ENCODE data around the gene GPR132. TPM values are rescaled to one million over a fixed set of nuclear protein-coding genes. Genes with fewer than 3 reads are reported as not detected.
A peak's percentile ranks its signal among the peaks of the same experiment; 100 is the strongest.

GPR132 gene
- total and polyA plus RNA-seq, 9 of the 15 experiments (the other 6 are each of a cell fraction or from before 2014, with no cell fraction given), result 0.01 to 1.1 (median 0.25) TPM; not detected in 1

- intact Hi-C loops (cut with micrococcal nuclease) (no loop called here), in situ Hi-C loops (cut with MboI) (no loop called here)
- no peak overlapping the region for H2AFZ ChIP-seq (ENCODE audit: low read depth, low read length)
- H3K27me3 ChIP-seq (ENCODE audit: control insufficient read depth in 2 of 2, insufficient read depth in 2 of 2, low read length in 2 of 2), result no peaks in the 10 kb centered on the region
- no peak overlapping the region for H3K27ac ChIP-seq (ENCODE audit: extremely low read depth, low read depth, low read length)
- TF ChIP-seq MTA2 (IDR thresholded peaks at IDR 0.05; ENCODE audit: low read depth), result no peak
- TF ChIP-seq SRSF1 (IDR thresholded peaks at IDR 0.05; ENCODE audit: low read depth, low read length), result no peak
- TF ChIP-seq NFE2L1 (tag; IDR thresholded peaks at IDR 0.05; ENCODE audit: borderline replicate concordance, low read depth), result no peak
- TF ChIP-seq NKRF (IDR thresholded peaks at IDR 0.05; ENCODE audit: borderline replicate concordance), result no peak
- TF ChIP-seq USF2 (CRISPR knock-in tag; IDR thresholded peaks at IDR 0.05), result peak; percentile 45
- peak; percentile 67 for TF ChIP-seq BHLHE40 (IDR thresholded peaks at IDR 0.05; ENCODE audit: low read length)
- TF ChIP-seq TFE3 (CRISPR knock-in tag; IDR thresholded peaks at IDR 0.05), result 0 out of 2 replicates have a peak, but pooled peaks have one; percentile 17
- no peak for TF ChIP-seq STAT6 (CRISPR knock-in tag; IDR thresholded peaks at IDR 0.05)
- TF ChIP-seq USF1 (CRISPR knock-in tag; IDR thresholded peaks at IDR 0.05), result peak; percentile 40; the same call in 1 of the 2 replicates
- WGBS (ENCODE audit: insufficient coverage, low coverage, missing lambda C conversion rate), result 44% methylated on average over 6 of the region's 18 CpGs
- DNase-seq (ENCODE audit: extremely low read depth in 1 of 4, low spot score in 3 of 4), result no peak
- H3K4me1 ChIP-seq (replicated peaks in 1 of 2; ENCODE audit: control insufficient read depth in 2 of 2, insufficient read depth in 2 of 2, low read length in 2 of 2), result peaks cover 5 to 44% of the 10 kb centered on the region in 2 experiments; a peak in 4 of 5 replicates
- no peak overlapping the region for H3K4me3 ChIP-seq
- ATAC-seq, result no peak
- H3K36me3 ChIP-seq (ENCODE audit: control insufficient read depth, insufficient read depth, low read length), result no peaks in the 10 kb centered on the region
- no peak overlapping the region for H3K4me2 ChIP-seq (ENCODE audit: insufficient read depth, low read length)
- H3K79me2 ChIP-seq (ENCODE audit: control insufficient read depth, insufficient read depth, low read length), result no peaks in the 10 kb centered on the region
- H3K9me3 ChIP-seq (replicated peaks; ENCODE audit: control insufficient read depth, insufficient read depth, low read depth, low read length), result no peaks in the 10 kb centered on the region
- BruUV-seq (replicated peaks), result no TSS peak
- no peak for FAIRE-seq
- CTCF ChIA-PET (ENCODE audit: low intra/inter-chr PET ratio), result no interaction called here
- peak overlapping the region in 1 of 2 experiments; percentile 4; a peak in 2 of 4 replicates for H3K9ac ChIP-seq (ENCODE audit: insufficient read depth in 1 of 2, low read depth in 2 of 2, low read length in 2 of 2)
- H4K20me1 ChIP-seq (replicated peaks; ENCODE audit: control insufficient read depth, insufficient read depth, low read length), result no peaks in the 10 kb centered on the region
- H3K9me1 ChIP-seq (ENCODE audit: control insufficient read depth, insufficient read depth, low read length), result peaks cover 4% of the 10 kb centered on the region
- POLR2A ChIA-PET, result interaction anchor here (0.6 to 1.5 kb wide), 3 partner anchors 11 to 431 kb away, joined by 3 to 4 read pairs (median 4); no protein-coding TSS in a partner anchor
These were observed 2.1 kb upstream of the GPR132 start for GRCh38 chr14:105067140-105067968.

Data from K562 (cell line).